Measurements from ENCODE around the gene ARMC9. TPM values are rescaled to one million over a fixed set of nuclear protein-coding genes. Genes with fewer than 3 reads are reported as not detected.

The ARMC9 gene
- total RNA-seq, 1 experiment from 2014 or later = 16.4 TPM

GRCh38 chr2:231286964-231287363 is 88.5 kb downstream of the ARMC9 start:
- POLR2A ChIA-PET = no interaction called here
- H3K9me2 ChIP-seq (ENCODE audit: insufficient read depth) = no peaks in the 10 kb centered on the region
- H3K27ac ChIP-seq (ENCODE audit: low read depth, low read length) = no peak overlapping the region

More at GRCh38 chr2:231286964-231287363, 88.5 kb downstream of the ARMC9 start:
- Histone ChIP-seq H3K4me2 (ENCODE audit: low read length) (no peak overlapping the region), H3K79me2 (ENCODE audit: insufficient read depth, low read length) (no peaks in the 10 kb centered on the region), H2AFZ (ENCODE audit: low read depth, low read length, poor library complexity, severe bottlenecking) (no peak overlapping the region), H3K36me3 (ENCODE audit: control insufficient read depth in 1 of 2, insufficient read depth in 2 of 2, low read length in 2 of 2) (no peaks in the 10 kb centered on the region), H3K9me3 (ENCODE audit: control insufficient read depth in 1 of 2, insufficient read depth in 1 of 2, low read depth in 1 of 2, low read length in 2 of 2) (no peaks in the 10 kb centered on the region), H3K27me3 (ENCODE audit: insufficient read depth, low read length) (no peaks in the 10 kb centered on the region), H4K20me1 (ENCODE audit: insufficient read depth) (no peaks in the 10 kb centered on the region), H3K9ac (ENCODE audit: low read length) (no peak overlapping the region), H3K4me1 (ENCODE audit: control insufficient read depth in 1 of 2, insufficient read depth in 2 of 2, low read length in 2 of 2) (no peaks in the 10 kb centered on the region), H3K4me3 (replicated peaks in 1 of 2; ENCODE audit: low read depth in 1 of 2, low read length in 2 of 2) (no peak overlapping the region)
- ChIA-PET RAD21 (ENCODE audit: low non-redundant PET in 1 of 2, low total read pairs in 2 of 2, uncharacterized antibody in 2 of 2, unreplicated experiment in 2 of 2) (no interaction called here), CTCF (no interaction called here)
- intact Hi-C loops (cut with micrococcal nuclease) = no loop called here
- TF ChIP-seq SRF (IDR thresholded peaks at IDR 0.05; ENCODE audit: low read depth) (no peak), POLR2A (IDR thresholded peaks at IDR 0.05; ENCODE audit: borderline replicate concordance, extremely low read depth, insufficient read depth, insufficient read length) (no peak), JUND (IDR thresholded peaks at IDR 0.05) (no peak), YY1 (IDR thresholded peaks at IDR 0.05; ENCODE audit: extremely low read depth, insufficient replicate concordance, low read depth, low read length) (no peak), CEBPB (IDR thresholded peaks at IDR 0.05; ENCODE audit: low read depth) (no peak), POLR2AphosphoS5 (IDR thresholded peaks at IDR 0.05; ENCODE audit: low read depth, low read length) (no peak), SIN3A (IDR thresholded peaks at IDR 0.05; ENCODE audit: low read depth) (no peak), CBX3 (IDR thresholded peaks at IDR 0.05; ENCODE audit: low read depth) (no peak), SP1 (IDR thresholded peaks at IDR 0.05; ENCODE audit: low read depth) (no peak), ELF1 (IDR thresholded peaks at IDR 0.05; ENCODE audit: borderline replicate concordance, low read depth) (no peak), RAD21 (IDR thresholded peaks at IDR 0.05; ENCODE audit: low read depth) (no peak), TCF7L2 (IDR thresholded peaks at IDR 0.05; ENCODE audit: borderline replicate concordance, extremely low read depth, insufficient read depth, insufficient read length) (no peak), EGR1 (IDR thresholded peaks at IDR 0.05; ENCODE audit: low read depth) (no peak), FOSL1 (IDR thresholded peaks at IDR 0.05; ENCODE audit: low read depth) (no peak), EZH2phosphoT487 (IDR thresholded peaks at IDR 0.05; ENCODE audit: borderline replicate concordance) (no peak), ZFX (IDR thresholded peaks at IDR 0.05) (no peak), EZH2 (IDR thresholded peaks at IDR 0.05) (no peak)
- TF ChIP-seq, protein P1, sequence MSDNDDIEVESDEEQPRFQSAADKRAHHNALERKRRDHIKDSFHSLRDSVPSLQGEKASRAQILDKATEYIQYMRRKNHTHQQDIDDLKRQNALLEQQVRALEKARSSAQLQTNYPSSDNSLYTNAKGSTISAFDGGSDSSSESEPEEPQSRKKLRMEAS (IDR thresholded peaks at IDR 0.05) = no peak
- TF ChIP-seq, protein P2, sequence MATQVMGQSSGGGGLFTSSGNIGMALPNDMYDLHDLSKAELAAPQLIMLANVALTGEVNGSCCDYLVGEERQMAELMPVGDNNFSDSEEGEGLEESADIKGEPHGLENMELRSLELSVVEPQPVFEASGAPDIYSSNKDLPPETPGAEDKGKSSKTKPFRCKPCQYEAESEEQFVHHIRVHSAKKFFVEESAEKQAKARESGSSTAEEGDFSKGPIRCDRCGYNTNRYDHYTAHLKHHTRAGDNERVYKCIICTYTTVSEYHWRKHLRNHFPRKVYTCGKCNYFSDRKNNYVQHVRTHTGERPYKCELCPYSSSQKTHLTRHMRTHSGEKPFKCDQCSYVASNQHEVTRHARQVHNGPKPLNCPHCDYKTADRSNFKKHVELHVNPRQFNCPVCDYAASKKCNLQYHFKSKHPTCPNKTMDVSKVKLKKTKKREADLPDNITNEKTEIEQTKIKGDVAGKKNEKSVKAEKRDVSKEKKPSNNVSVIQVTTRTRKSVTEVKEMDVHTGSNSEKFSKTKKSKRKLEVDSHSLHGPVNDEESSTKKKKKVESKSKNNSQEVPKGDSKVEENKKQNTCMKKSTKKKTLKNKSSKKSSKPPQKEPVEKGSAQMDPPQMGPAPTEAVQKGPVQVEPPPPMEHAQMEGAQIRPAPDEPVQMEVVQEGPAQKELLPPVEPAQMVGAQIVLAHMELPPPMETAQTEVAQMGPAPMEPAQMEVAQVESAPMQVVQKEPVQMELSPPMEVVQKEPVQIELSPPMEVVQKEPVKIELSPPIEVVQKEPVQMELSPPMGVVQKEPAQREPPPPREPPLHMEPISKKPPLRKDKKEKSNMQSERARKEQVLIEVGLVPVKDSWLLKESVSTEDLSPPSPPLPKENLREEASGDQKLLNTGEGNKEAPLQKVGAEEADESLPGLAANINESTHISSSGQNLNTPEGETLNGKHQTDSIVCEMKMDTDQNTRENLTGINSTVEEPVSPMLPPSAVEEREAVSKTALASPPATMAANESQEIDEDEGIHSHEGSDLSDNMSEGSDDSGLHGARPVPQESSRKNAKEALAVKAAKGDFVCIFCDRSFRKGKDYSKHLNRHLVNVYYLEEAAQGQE (IDR thresholded peaks at IDR 0.05; ENCODE audit: low read depth) = no peak
- TF ChIP-seq, protein P3, sequence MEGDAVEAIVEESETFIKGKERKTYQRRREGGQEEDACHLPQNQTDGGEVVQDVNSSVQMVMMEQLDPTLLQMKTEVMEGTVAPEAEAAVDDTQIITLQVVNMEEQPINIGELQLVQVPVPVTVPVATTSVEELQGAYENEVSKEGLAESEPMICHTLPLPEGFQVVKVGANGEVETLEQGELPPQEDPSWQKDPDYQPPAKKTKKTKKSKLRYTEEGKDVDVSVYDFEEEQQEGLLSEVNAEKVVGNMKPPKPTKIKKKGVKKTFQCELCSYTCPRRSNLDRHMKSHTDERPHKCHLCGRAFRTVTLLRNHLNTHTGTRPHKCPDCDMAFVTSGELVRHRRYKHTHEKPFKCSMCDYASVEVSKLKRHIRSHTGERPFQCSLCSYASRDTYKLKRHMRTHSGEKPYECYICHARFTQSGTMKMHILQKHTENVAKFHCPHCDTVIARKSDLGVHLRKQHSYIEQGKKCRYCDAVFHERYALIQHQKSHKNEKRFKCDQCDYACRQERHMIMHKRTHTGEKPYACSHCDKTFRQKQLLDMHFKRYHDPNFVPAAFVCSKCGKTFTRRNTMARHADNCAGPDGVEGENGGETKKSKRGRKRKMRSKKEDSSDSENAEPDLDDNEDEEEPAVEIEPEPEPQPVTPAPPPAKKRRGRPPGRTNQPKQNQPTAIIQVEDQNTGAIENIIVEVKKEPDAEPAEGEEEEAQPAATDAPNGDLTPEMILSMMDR (IDR thresholded peaks at IDR 0.05 in 2 of 3, conservative IDR thresholded peaks at IDR 0.05 in 1 of 3; ENCODE audit: borderline replicate concordance in 1 of 3, insufficient read depth in 1 of 3, low read depth in 2 of 3, low read length in 2 of 3) = no peak
- BruUV-seq (replicated peaks) = no TSS peak
- ATAC-seq = no peak
- DNase-seq (ENCODE audit: low read depth, low spot score) = no peak
